GM12878 (cell line): Measurements from ENCODE around the gene DENND6A. TPM values are rescaled to one million over a fixed set of nuclear protein-coding genes. Genes with fewer than 3 reads are reported as not detected.

Source experiments
- ATAC-seq: fragments of 200-7000 bp; cut with Tn5 transposase; 3 replicates; pipeline ENCODE4 v1.9.1; 2020; ENCODE audit warnings: mild to moderate bottlenecking, moderate library complexity
- BruUV-seq: library from RNA; stranded (reverse); fragments of 400-500 nt; replicated peaks from 2 replicates; lab custom pipeline; 2021; lab: Mats Ljungman, UMichigan
- CTCF ChIA-PET: fragments of 300-600 bp; sonication (Branson Sonifier 250); formaldehyde crosslinking; extraction: SDS; loops from one replicate; lab custom pipeline; 2021; ENCODE audit warnings: inconsistent platforms; lab: Yijun Ruan, JAX
- POLR2A ChIA-PET: fragments of 350-600 bp; formaldehyde crosslinking; extraction: SDS; loops from one replicate; lab custom pipeline; 2021; ENCODE audit warnings: inconsistent platforms; lab: Charles Lee
- RAD21 ChIA-PET: fragments of 300-600 bp; sonication (Branson Sonifier 250); formaldehyde crosslinking; loops from one replicate; lab custom pipeline; 2023; ENCODE audit warnings: antibody characterized with exemption; ENCODE audit not compliant: unreplicated experiment; lab: Charles Lee
- SMC1A ChIA-PET: fragments of 300-600 bp; sonication (Branson Sonifier 250); formaldehyde crosslinking; loops from one replicate; lab custom pipeline; 2023; ENCODE audit not compliant: unreplicated experiment, uncharacterized antibody; lab: Charles Lee
- DNase-seq: peaks from one replicate; pipeline ENCODE4 v3.0.0-alpha.2; 2011; ENCODE audit warnings: low read depth, low spot score
- FAIRE-seq: peaks from 3 replicates; lab custom pipeline; 2011; peaks lifted over from hg19 to GRCh38; lab: Jason Lieb, UNC
- H2AFZ ChIP-seq: 2 replicates; pipeline ENCODE4 v1.6.0; 2011; ENCODE audit warnings: low read depth, low read length, control low read depth; ENCODE audit not compliant: control insufficient read depth
- H3K27ac ChIP-seq: 2 replicates; pipeline ENCODE4 v1.5.1; 2011; ENCODE audit warnings: control low read depth; ENCODE audit not compliant: control insufficient read depth, insufficient read depth
- H3K27me3 ChIP-seq, 2 experiments: replicated peaks in 1 of 2; 2 replicates each; pipeline versions ENCODE4 v1.6.0 to v1.6.1; 2011; ENCODE audit warnings: low read length in 1 of 2; ENCODE audit not compliant: control insufficient read depth in 2 of 2, insufficient read depth in 2 of 2
- H3K36me3 ChIP-seq, 2 experiments: 2 replicates each; pipeline ENCODE4 v1.5.1; 2011; ENCODE audit warnings: low read length in 1 of 2; ENCODE audit not compliant: control insufficient read depth in 2 of 2, insufficient read depth in 2 of 2
- H3K4me1 ChIP-seq: 2 replicates; pipeline ENCODE4 v1.6.1; 2011; ENCODE audit warnings: mild to moderate bottlenecking, low read length, moderate library complexity, mixed read lengths; ENCODE audit not compliant: control insufficient read depth, insufficient read depth
- H3K4me2 ChIP-seq: 2 replicates; pipeline ENCODE4 v1.6.0; 2011; ENCODE audit warnings: control low read depth; ENCODE audit not compliant: control insufficient read depth, insufficient read depth
- H3K4me3 ChIP-seq: fragments of 200-600 bp; sonication (generic); 2 replicates; pipeline ENCODE4 v1.5.1; 2016
- H3K79me2 ChIP-seq: 2 replicates; pipeline ENCODE4 v1.6.0; 2011; ENCODE audit warnings: low read length; ENCODE audit not compliant: control insufficient read depth, insufficient read depth
- H3K9ac ChIP-seq: 2 replicates; pipeline ENCODE4 v1.8.0; 2011; ENCODE audit warnings: low read length, control low read depth, mixed read lengths; ENCODE audit not compliant: control insufficient read depth, insufficient read depth
- H3K9me3 ChIP-seq: replicated peaks from 3 replicates; pipeline ENCODE4 v1.5.1; 2011; ENCODE audit warnings: mild to moderate bottlenecking, low read length; ENCODE audit not compliant: control insufficient read depth, insufficient read depth
- H4K20me1 ChIP-seq: 2 replicates; pipeline ENCODE4 v1.6.0; 2011; ENCODE audit not compliant: control insufficient read depth, insufficient read depth
- BRCA1 ChIP-seq: IDR thresholded peaks from 2 replicates; pipeline ENCODE4 v1.6.1; 2011; ENCODE audit warnings: low read depth, low read length, improper control_type of control experiment
- CBX5 ChIP-seq: sonication (generic); IDR thresholded peaks from 2 replicates; pipeline ENCODE4 v1.6.1; 2016; ENCODE audit warnings: low read depth, moderate library complexity, mild to moderate bottlenecking, inconsistent platforms
- EED ChIP-seq: sonication (generic); IDR thresholded peaks from 2 replicates; pipeline ENCODE4 v1.6.1; 2016; ENCODE audit warnings: antibody characterized with exemption, low read depth
- EGR1 ChIP-seq, 2 experiments: IDR thresholded peaks; 1 replicate in 1 of 2; 2 replicates in 1 of 2; pipeline ENCODE4 v1.6.1; 2011 to 2012; ENCODE audit warnings: low read depth in 2 of 2, low read length in 2 of 2, borderline replicate concordance in 1 of 2, mild to moderate bottlenecking in 1 of 2, moderate library complexity in 1 of 2
- ELK1 ChIP-seq: IDR thresholded peaks from 2 replicates; pipeline ENCODE4 v1.6.1; 2012; ENCODE audit warnings: low read depth, low read length, improper control_type of control experiment
- FOXK2 ChIP-seq: fragments of 450-650 bp; IDR thresholded peaks from 2 replicates; pipeline ENCODE4 v1.6.1; 2017; ENCODE audit warnings: mild to moderate bottlenecking, moderate library complexity
- JUNB ChIP-seq: IDR thresholded peaks from 2 replicates; pipeline ENCODE4 v1.6.1; 2016; ENCODE audit warnings: antibody characterized with exemption, mild to moderate bottlenecking
- PML ChIP-seq: IDR thresholded peaks from 2 replicates; pipeline ENCODE4 v1.6.1; 2012; ENCODE audit warnings: low read length, inconsistent platforms
- POLR2A ChIP-seq: IDR thresholded peaks from 2 replicates; pipeline ENCODE4 v1.6.1; 2011; ENCODE audit warnings: low read depth, mild to moderate bottlenecking, low read length
- POLR2AphosphoS5 ChIP-seq: IDR thresholded peaks from 2 replicates; pipeline ENCODE4 v1.6.1; 2011; ENCODE audit warnings: mild to moderate bottlenecking, low read length, inconsistent platforms
- SREBF2 ChIP-seq: IDR thresholded peaks from 2 replicates; pipeline ENCODE4 v1.6.1; 2012; ENCODE audit warnings: mild to moderate bottlenecking, low read length
- SUPT20H ChIP-seq: IDR thresholded peaks from 2 replicates; pipeline ENCODE4 v1.6.1; 2011; ENCODE audit warnings: low read depth, mild to moderate bottlenecking, low read length, moderate library complexity, borderline replicate concordance; ENCODE audit not compliant: control insufficient read depth
- TCF3 ChIP-seq: IDR thresholded peaks from 2 replicates; pipeline ENCODE4 v1.6.1; 2012; ENCODE audit warnings: low read depth, mild to moderate bottlenecking, low read length, borderline replicate concordance; ENCODE audit not compliant: insufficient read depth
- YBX1 ChIP-seq: fragments of 450-650 bp; IDR thresholded peaks from 2 replicates; pipeline ENCODE4 v1.6.1; 2016; ENCODE audit warnings: antibody characterized with exemption
- YY1 ChIP-seq: IDR thresholded peaks from 2 replicates; pipeline ENCODE4 v1.6.1; 2011; ENCODE audit warnings: low read depth, mild to moderate bottlenecking, low read length
- ZBED1 ChIP-seq: IDR thresholded peaks from 2 replicates; pipeline ENCODE4 v1.6.1; 2016; ENCODE audit warnings: borderline replicate concordance
- WGBS: methylation state at CpG from one replicate; pipeline ENCODE4 v1.1.6; 2016; ENCODE audit warnings: low lambda C conversion rate; ENCODE audit not compliant: insufficient replicate concordance, insufficient coverage; ENCODE audit errors: missing lambda C conversion rate; 5-methylcytosine and 5-hydroxymethylcytosine counted together
- in situ Hi-C: fragments of 300-500 bp; cut with MboI; formaldehyde crosslinking; loops from 9 replicates; pipeline ENCODE4 v1.14.3; 2018; ENCODE audit warnings: mixed read lengths
- intact Hi-C: fragments of 100-400 bp; cut with micrococcal nuclease; formaldehyde crosslinking; loops from one replicate; pipeline ENCODE4 v1.14.2; 2022; ENCODE audit not compliant: unreplicated experiment
- polyA plus RNA-seq, 11 experiments: library from polyadenylated mRNA; depleted of rRNA in 4 of 11; unstranded in 6 of 11; stranded (reverse) in 5 of 11; fragments of >200 nt; fragmentation: Nextera tagmentation in 4 of 11; fragmentation: Illumina TruSeq in 1 of 11; extraction: Ambion mirVana in 4 of 11; extraction: Trizol in 1 of 11; gene quantifications; 1 replicate in 1 of 11; 2 replicates in 10 of 11; pipeline versions ENCODE4 v1.2.1 to v1.2.3, GENCODE V29; 2011 to 2016; ENCODE audit warnings: inconsistent platforms in 2 of 11, missing spikeins in 2 of 11, low read depth in 1 of 11
- total RNA-seq, 4 experiments: library from RNA; depleted of rRNA in 3 of 4; stranded (reverse); fragments of >200 nt in 3 of 4; fragmentation: Illumina TruSeq in 1 of 4; extraction: Trizol in 1 of 4; gene quantifications; 2 replicates each; pipeline versions ENCODE4 v1.2.1 to v1.2.3, GENCODE V29; 2013 to 2021
- TF ChIP-seq, protein P1 (sequence below): fragments of 450-650 bp; IDR thresholded peaks from 2 replicates; pipeline ENCODE4 v1.6.1; 2017; ENCODE audit warnings: mild to moderate bottlenecking, moderate library complexity
- TF ChIP-seq, protein P2 (sequence below): fragments of 450-650 bp; IDR thresholded peaks from 2 replicates; pipeline ENCODE4 v1.6.1; 2017; ENCODE audit warnings: borderline replicate concordance

The DENND6A gene
- total and polyA plus RNA-seq, 10 of the 15 experiments (the other 5 are each of a cell fraction or from before 2014, with no cell fraction given) = 1.8 to 15.3 (median 10.3) TPM

DNA sequence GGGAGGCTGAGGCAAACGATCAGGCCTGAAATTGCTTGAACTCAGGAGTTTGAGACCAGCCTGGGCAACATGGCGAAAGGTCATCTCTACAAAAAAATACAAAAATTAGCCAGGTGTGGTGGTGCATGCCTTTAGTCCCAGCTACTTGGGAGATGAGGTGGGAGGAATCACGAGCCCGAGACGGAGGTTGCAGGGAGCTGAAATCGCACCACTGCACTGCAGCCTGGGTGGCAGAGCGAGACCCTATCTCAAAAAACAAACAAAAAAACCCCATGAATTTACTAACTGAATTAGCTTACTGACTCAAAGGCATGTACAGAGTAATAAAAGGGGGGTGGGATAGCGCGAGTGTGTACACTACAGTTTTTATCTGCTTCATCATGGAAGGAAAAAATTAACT, 115.1 kb downstream of the DENND6A start:
- no peaks in the 10 kb centered on the region for H4K20me1 ChIP-seq
- CTCF ChIA-PET = interaction anchor here (1.0 kb wide), 1 partner anchor 12 kb away, joined by 3 read pairs; no protein-coding TSS in a partner anchor
- intact Hi-C loops = no loop called here
- TF ChIP-seq, protein P1, sequence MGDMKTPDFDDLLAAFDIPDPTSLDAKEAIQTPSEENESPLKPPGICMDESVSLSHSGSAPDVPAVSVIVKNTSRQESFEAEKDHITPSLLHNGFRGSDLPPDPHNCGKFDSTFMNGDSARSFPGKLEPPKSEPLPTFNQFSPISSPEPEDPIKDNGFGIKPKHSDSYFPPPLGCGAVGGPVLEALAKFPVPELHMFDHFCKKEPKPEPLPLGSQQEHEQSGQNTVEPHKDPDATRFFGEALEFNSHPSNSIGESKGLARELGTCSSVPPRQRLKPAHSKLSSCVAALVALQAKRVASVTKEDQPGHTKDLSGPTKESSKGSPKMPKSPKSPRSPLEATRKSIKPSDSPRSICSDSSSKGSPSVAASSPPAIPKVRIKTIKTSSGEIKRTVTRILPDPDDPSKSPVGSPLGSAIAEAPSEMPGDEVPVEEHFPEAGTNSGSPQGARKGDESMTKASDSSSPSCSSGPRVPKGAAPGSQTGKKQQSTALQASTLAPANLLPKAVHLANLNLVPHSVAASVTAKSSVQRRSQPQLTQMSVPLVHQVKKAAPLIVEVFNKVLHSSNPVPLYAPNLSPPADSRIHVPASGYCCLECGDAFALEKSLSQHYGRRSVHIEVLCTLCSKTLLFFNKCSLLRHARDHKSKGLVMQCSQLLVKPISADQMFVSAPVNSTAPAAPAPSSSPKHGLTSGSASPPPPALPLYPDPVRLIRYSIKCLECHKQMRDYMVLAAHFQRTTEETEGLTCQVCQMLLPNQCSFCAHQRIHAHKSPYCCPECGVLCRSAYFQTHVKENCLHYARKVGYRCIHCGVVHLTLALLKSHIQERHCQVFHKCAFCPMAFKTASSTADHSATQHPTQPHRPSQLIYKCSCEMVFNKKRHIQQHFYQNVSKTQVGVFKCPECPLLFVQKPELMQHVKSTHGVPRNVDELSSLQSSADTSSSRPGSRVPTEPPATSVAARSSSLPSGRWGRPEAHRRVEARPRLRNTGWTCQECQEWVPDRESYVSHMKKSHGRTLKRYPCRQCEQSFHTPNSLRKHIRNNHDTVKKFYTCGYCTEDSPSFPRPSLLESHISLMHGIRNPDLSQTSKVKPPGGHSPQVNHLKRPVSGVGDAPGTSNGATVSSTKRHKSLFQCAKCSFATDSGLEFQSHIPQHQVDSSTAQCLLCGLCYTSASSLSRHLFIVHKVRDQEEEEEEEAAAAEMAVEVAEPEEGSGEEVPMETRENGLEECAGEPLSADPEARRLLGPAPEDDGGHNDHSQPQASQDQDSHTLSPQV = no peak
- TF ChIP-seq SUPT20H (no peak), SREBF2 (no peak), YBX1 (no peak), YY1 (no peak), ELK1 (no peak), POLR2AphosphoS5 (no peak), FOXK2 (no peak), JUNB (no peak), EED (no peak), EGR1 (IDR thresholded peaks at IDR 0.05; ENCODE audit: borderline replicate concordance in 1 of 2, low read depth in 2 of 2, low read length in 2 of 2) (no peak), POLR2A (no peak), BRCA1 (no peak), PML (no peak), TCF3 (no peak), ZBED1 (no peak), CBX5 (no peak)
- TF ChIP-seq, protein P2, sequence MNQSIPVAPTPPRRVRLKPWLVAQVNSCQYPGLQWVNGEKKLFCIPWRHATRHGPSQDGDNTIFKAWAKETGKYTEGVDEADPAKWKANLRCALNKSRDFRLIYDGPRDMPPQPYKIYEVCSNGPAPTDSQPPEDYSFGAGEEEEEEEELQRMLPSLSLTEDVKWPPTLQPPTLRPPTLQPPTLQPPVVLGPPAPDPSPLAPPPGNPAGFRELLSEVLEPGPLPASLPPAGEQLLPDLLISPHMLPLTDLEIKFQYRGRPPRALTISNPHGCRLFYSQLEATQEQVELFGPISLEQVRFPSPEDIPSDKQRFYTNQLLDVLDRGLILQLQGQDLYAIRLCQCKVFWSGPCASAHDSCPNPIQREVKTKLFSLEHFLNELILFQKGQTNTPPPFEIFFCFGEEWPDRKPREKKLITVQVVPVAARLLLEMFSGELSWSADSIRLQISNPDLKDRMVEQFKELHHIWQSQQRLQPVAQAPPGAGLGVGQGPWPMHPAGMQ = no peak

More for the DNA sequence above, 115.1 kb downstream of the DENND6A start:
- ATAC-seq = no peak
- in situ Hi-C loops = no loop called here
- no peak overlapping the region for H3K4me3 ChIP-seq
- no peaks in the 10 kb centered on the region for H3K4me1 ChIP-seq
- H3K36me3 ChIP-seq = peaks cover 3 to 28% of the 10 kb centered on the region in 2 experiments; a peak in 3 of 4 replicates
- RAD21 ChIA-PET = interaction anchor here (2.5 kb wide), 1 partner anchor 180 kb away, joined by 5 read pairs; no protein-coding TSS in a partner anchor
- no peak overlapping the region for H3K27ac ChIP-seq
- DNase-seq = no peak
- H3K4me2 ChIP-seq = no peak overlapping the region
- WGBS = 97% methylated on average over 9 of the region's 9 CpGs
- BruUV-seq = no TSS peak
- H3K9ac ChIP-seq = no peak overlapping the region
- POLR2A ChIA-PET = no interaction called here
- no peak overlapping the region for H2AFZ ChIP-seq
- SMC1A ChIA-PET = interaction anchor here (1.8 kb wide), 1 partner anchor 10 kb away, joined by 5 read pairs; no protein-coding TSS in a partner anchor
- H3K9me3 ChIP-seq = no peaks in the 10 kb centered on the region
- peaks cover 9% of the 10 kb centered on the region for H3K79me2 ChIP-seq
- no peak for FAIRE-seq
- H3K27me3 ChIP-seq = no peaks in the 10 kb centered on the region
